ENCODE measurements around the gene MICAL3. TPM values are rescaled to one million over a fixed set of nuclear protein-coding genes. Genes with fewer than 3 reads are reported as not detected.

Gene MICAL3
- total RNA-seq, 6 experiments from 2014 or later = 31.5 to 61.8 (median 48.2) TPM

DNA sequence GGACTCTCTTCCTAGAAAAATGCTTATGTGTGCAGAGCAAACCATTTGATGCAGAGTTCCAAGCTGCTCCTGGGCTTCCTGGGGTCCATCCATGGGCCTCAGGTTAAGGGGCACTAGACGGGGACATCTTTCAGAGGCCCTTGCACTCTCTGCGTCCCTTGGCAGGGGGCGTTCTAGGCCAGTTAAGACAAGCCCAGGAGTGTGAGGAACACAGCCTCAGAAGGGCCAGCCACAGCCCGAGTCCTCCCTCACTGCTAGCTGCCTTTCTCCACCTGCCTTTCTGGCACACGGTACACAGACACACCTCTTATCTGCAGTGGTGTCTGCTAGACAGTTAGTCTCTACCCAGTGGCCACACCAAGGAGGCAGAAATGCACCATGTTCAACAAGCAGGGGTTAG is 232.1 kb downstream of the MICAL3 start:
- TF ChIP-seq CTCF (IDR thresholded peaks at IDR 0.05) (no peak), POLR2A (IDR thresholded peaks at IDR 0.05) (no peak)
- intact Hi-C loops (cut with DNase I) = no loop called here
- H3K9me3 ChIP-seq = no peaks in the 10 kb centered on the region
- no peak overlapping the region for H3K4me3 ChIP-seq
- no peak overlapping the region for H3K27ac ChIP-seq
- DNase-seq (no peak), ATAC-seq (no peak)
- H3K27me3 ChIP-seq = no peaks in the 10 kb centered on the region
- 60% methylated on average over 1 of the region's 5 CpGs for WGBS (ENCODE audit: insufficient coverage, low coverage, low lambda C conversion rate, missing lambda C conversion rate)
- H3K4me1 ChIP-seq = peaks cover 0 to 3% (median 1%) of the 10 kb centered on the region in 4 donors
- H3K36me3 ChIP-seq = peaks cover 0 to 15% (median 3%) of the 10 kb centered on the region in 4 donors

- ATAC-seq (no peak), DNase-seq (no peak)
- no peaks in the 10 kb centered on the region for H3K9me3 ChIP-seq
- TF ChIP-seq POLR2A (IDR thresholded peaks at IDR 0.05) (no peak), CTCF (IDR thresholded peaks at IDR 0.05) (no peak)
- no peak overlapping the region for H3K27ac ChIP-seq
- H3K36me3 ChIP-seq = peaks cover 0 to 15% (median 3%) of the 10 kb centered on the region in 4 donors
- H3K27me3 ChIP-seq = no peaks in the 10 kb centered on the region
- H3K4me3 ChIP-seq = no peak overlapping the region
- 79% methylated on average over 8 of the region's 21 CpGs for WGBS (ENCODE audit: insufficient coverage, low coverage, low lambda C conversion rate, missing lambda C conversion rate)
- peaks cover 0 to 13% (median 4%) of the 10 kb centered on the region in 4 donors for H3K4me1 ChIP-seq
- intact Hi-C loops (cut with DNase I) = no loop called here
Observed at GRCh38 chr22:17791196-17791595, 233.2 kb downstream of the MICAL3 start.

DNA sequence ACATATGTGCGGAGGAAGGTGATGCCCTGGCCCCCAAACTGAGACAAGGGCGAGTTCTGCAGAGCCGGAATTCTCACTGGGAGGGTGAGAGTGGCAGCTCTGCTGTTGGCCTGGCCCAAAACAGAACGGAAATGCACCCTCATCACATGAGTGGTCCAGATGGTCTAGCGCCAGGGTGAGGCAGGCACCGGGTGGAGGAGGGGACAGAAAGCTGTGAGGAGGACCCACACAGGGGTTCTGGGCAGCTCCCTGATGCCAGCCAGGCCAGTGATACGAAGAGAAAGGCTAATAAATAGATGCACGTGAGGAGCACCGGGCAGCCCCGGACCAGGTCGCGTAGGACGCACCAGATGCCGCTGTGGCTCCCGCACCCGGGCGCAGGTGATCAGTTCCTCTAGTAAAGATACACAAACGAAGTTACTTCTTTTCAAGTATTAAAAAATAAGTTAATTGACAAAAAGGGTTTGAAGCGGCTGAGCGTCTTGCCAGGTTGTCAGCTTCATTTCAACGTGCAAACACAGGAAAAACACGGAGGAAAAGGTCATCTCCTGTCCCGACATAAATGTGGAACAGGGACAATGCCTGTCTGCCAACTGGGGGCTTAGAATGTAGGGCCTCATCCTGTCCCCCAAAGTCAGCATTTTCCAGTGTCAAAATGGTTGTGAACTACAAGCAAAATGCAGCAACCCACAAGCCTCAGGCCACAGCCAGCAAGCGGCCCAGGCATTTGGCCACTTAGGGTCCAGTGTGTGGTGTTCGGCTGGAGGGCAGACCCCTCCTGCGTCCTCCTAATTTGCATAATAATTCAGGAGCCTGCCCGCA is 234.8 kb downstream of the MICAL3 start:
- DNase-seq = no peak
- Histone ChIP-seq H3K9me3 (no peaks in the 10 kb centered on the region), H3K4me1 (peaks cover 0 to 14% (median 4%) of the 10 kb centered on the region in 4 donors), H3K27ac (no peak overlapping the region), H3K27me3 (no peaks in the 10 kb centered on the region), H3K4me3 (no peak overlapping the region), H3K36me3 (peaks cover 0 to 15% (median 3%) of the 10 kb centered on the region in 4 donors)
- no peak for ATAC-seq
- intact Hi-C loops (cut with DNase I) = loop anchor here in 1 of 2 donors (5.0 kb wide), 1 partner anchor 47 kb away; no protein-coding TSS in a partner anchor
- no peak for TF ChIP-seq CTCF (IDR thresholded peaks at IDR 0.05)
- TF ChIP-seq POLR2A (IDR thresholded peaks at IDR 0.05) = no peak
- 80% methylated on average over 19 of the region's 27 CpGs for WGBS (ENCODE audit: insufficient coverage, low coverage, low lambda C conversion rate, missing lambda C conversion rate)

GRCh38 chr22:17788528-17789378 is 235.6 kb downstream of the MICAL3 start:
- WGBS (ENCODE audit: insufficient coverage, low coverage, low lambda C conversion rate, missing lambda C conversion rate) = 77% methylated on average over 13 of the region's 32 CpGs

More at GRCh38 chr22:17788528-17789378, 235.6 kb downstream of the MICAL3 start:
- intact Hi-C loops (cut with DNase I) = loop anchor here in 1 of 2 donors (5.0 kb wide), 1 partner anchor 46 kb away; no protein-coding TSS in a partner anchor
- no peak overlapping the region for H3K27ac ChIP-seq
- H3K36me3 ChIP-seq = peaks cover 0 to 15% (median 3%) of the 10 kb centered on the region in 4 donors
- H3K27me3 ChIP-seq = no peaks in the 10 kb centered on the region
- TF ChIP-seq POLR2A (IDR thresholded peaks at IDR 0.05) (no peak), CTCF (IDR thresholded peaks at IDR 0.05) (no peak)
- no peak overlapping the region for H3K4me3 ChIP-seq
- H3K9me3 ChIP-seq = no peaks in the 10 kb centered on the region
- ATAC-seq = no peak
- peaks cover 0 to 14% (median 4%) of the 10 kb centered on the region in 4 donors for H3K4me1 ChIP-seq
- DNase-seq = no peak
